Muscle layer of duodenum (tissue), 2 donors: ENCODE data around the gene LY6G5B.

Experiments
- H3K27ac ChIP-seq: one replicate; pipeline ENCODE4 v1.7.0; 2013; ENCODE audit warnings: mild to moderate bottlenecking, low read length
- H3K27me3 ChIP-seq: one replicate; pipeline ENCODE4 v1.7.0; 2013; ENCODE audit warnings: low read depth, mild to moderate bottlenecking, control low read depth, low read length
- H3K36me3 ChIP-seq, 2 donors: one replicate each; pipeline ENCODE4 v1.7.0; 2013; ENCODE audit warnings: low read length in 2 of 2, control low read depth in 1 of 2, mild to moderate bottlenecking in 1 of 2; ENCODE audit not compliant: insufficient read depth in 2 of 2, control insufficient read depth in 1 of 2
- H3K4me1 ChIP-seq, 2 donors: one replicate each; pipeline ENCODE4 v1.7.0; 2013; ENCODE audit warnings: low read length in 2 of 2, mild to moderate bottlenecking in 2 of 2, control low read depth in 1 of 2, moderate library complexity in 1 of 2; ENCODE audit not compliant: insufficient read depth in 2 of 2, control insufficient read depth in 1 of 2
- H3K4me3 ChIP-seq, 2 donors: one replicate each; pipeline ENCODE4 v1.7.0; 2013; ENCODE audit warnings: low read length in 2 of 2, low read depth in 1 of 2, mild to moderate bottlenecking in 1 of 2
- H3K9me3 ChIP-seq, 2 donors: one replicate each; pipeline ENCODE4 v1.7.0; 2013; ENCODE audit warnings: low read length in 2 of 2, control low read depth in 1 of 2, mild to moderate bottlenecking in 1 of 2; ENCODE audit not compliant: control insufficient read depth in 1 of 2
- donor health status: healthy.

The LY6G5B gene

DNA sequence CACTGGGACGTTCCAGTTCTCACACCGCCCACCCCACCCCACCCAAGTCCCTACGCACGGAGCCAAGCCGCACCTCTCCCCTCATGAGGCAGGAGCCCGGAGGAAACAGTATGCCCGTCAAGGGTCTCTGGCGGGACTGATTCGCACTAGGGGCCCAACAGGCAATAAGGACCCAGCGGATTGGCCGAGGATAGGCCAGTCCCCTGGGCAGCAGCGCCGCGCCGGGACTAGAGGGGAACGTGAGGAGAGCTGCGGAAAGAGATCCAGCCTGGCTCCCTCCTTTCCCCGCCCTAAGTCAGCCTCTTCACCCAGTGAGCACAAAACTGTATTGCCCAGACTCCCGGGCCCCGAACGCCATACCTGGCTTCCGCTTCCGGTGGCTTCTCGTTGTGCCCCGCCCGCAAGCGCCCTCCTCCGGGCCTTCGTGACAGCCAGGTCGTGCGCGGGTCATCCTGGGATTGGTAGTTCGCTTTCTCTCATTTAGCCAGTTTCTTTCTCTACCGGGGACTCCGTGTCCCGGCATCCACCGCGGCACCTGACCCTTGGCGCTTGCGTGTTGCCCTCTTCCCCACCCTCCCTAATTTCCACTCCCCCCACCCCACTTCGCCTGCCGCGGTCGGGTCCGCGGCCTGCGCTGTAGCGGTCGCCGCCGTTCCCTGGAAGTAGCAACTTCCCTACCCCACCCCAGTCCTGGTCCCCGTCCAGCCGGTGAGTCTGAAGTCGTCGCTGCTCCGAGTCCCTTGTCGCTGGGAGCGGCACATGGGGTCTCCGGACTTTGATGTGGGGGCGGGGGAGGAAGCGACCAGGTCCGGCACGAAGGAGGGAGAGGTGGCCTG, 4.1 kb upstream of the LY6G5B start, which contains the start of gene CSNK2B:
CSNK2B (plus strand) TSS at position 580 of the 836 bp plus-strand sequence. CDS start 752 bp downstream, outside the sequence.
- H3K4me1 ChIP-seq = peaks cover 6 to 44% of the 10 kb centered on the region in 2 donors

DNA sequence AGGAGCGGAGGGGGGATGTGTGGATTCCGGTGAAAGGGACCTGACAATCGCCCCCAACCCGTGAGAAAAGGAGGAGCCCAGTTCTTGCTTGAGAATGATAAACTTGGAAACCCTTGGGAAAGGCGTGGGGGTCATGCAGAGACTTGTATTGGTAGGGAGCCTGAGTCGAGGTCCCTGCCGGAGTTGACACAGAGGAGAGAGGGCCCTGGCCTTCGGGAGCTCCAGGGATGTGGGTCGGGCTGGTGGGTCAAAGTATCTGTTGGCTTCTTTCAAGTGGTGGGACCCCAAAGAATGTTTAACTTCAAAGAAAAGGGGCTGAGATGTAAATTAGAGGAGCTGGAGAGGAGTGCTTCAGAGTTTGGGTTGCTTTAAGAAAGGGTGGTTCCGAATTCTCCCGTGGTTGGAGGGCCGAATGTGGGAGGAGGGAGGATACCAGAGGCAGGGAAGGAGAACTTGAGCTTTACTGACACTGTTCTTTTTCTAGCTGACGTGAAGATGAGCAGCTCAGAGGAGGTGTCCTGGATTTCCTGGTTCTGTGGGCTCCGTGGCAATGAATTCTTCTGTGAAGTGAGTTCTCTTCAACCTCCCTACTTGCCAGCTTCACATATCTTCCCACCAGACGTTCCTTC, 3.3 kb upstream of the LY6G5B start:
- Histone ChIP-seq H3K27ac (peak overlapping the region; percentile 90), H3K9me3 (no peaks in the 10 kb centered on the region), H3K27me3 (no peaks in the 10 kb centered on the region), H3K4me1 (peaks cover 6 to 38% of the 10 kb centered on the region in 2 donors), H3K4me3 (peak overlapping the region; percentile 83 to 94), H3K36me3 (peaks cover 45 to 63% of the 10 kb centered on the region in 2 donors)

More for the DNA sequence above, 4.1 kb upstream of the LY6G5B start, which contains the start of gene CSNK2B:
- H3K27ac ChIP-seq = peak within 1 kb of the TSS; percentile 98
- peaks cover 39 to 56% of the 10 kb centered on the region in 2 donors for H3K36me3 ChIP-seq
- H3K27me3 ChIP-seq = no peaks in the 10 kb centered on the region
- no peaks in the 10 kb centered on the region for H3K9me3 ChIP-seq
- peak within 1 kb of the TSS; percentile 83 to 94 for H3K4me3 ChIP-seq

GRCh38 chr6:31676322-31676903, 6.6 kb downstream of the LY6G5B start:
- H3K4me3 ChIP-seq = no peak overlapping the region
- no peaks in the 10 kb centered on the region for H3K27me3 ChIP-seq
- H3K9me3 ChIP-seq = no peaks in the 10 kb centered on the region
- peaks cover 9 to 21% of the 10 kb centered on the region in 2 donors for H3K36me3 ChIP-seq
- H3K27ac ChIP-seq = no peak overlapping the region
- H3K4me1 ChIP-seq = peaks cover 0 to 6% of the 10 kb centered on the region in 2 donors

GRCh38 chr6:31676904-31677303, 7.1 kb downstream of the LY6G5B start:
- H3K4me3 ChIP-seq = no peak overlapping the region
- peaks cover 4 to 16% of the 10 kb centered on the region in 2 donors for H3K36me3 ChIP-seq
- H3K27me3 ChIP-seq = no peaks in the 10 kb centered on the region
- no peaks in the 10 kb centered on the region for H3K9me3 ChIP-seq
- no peak overlapping the region for H3K27ac ChIP-seq
- H3K4me1 ChIP-seq = peaks cover 0 to 11% of the 10 kb centered on the region in 2 donors

- H3K36me3 ChIP-seq = peaks cover 0 to 5% of the 10 kb centered on the region in 2 donors
- peaks cover 0 to 11% of the 10 kb centered on the region in 2 donors for H3K4me1 ChIP-seq
- H3K9me3 ChIP-seq = no peaks in the 10 kb centered on the region
- no peak overlapping the region for H3K27ac ChIP-seq
- no peak overlapping the region for H3K4me3 ChIP-seq
- no peaks in the 10 kb centered on the region for H3K27me3 ChIP-seq
Observed at GRCh38 chr6:31677955-31678354, 8.2 kb downstream of the LY6G5B start.

DNA sequence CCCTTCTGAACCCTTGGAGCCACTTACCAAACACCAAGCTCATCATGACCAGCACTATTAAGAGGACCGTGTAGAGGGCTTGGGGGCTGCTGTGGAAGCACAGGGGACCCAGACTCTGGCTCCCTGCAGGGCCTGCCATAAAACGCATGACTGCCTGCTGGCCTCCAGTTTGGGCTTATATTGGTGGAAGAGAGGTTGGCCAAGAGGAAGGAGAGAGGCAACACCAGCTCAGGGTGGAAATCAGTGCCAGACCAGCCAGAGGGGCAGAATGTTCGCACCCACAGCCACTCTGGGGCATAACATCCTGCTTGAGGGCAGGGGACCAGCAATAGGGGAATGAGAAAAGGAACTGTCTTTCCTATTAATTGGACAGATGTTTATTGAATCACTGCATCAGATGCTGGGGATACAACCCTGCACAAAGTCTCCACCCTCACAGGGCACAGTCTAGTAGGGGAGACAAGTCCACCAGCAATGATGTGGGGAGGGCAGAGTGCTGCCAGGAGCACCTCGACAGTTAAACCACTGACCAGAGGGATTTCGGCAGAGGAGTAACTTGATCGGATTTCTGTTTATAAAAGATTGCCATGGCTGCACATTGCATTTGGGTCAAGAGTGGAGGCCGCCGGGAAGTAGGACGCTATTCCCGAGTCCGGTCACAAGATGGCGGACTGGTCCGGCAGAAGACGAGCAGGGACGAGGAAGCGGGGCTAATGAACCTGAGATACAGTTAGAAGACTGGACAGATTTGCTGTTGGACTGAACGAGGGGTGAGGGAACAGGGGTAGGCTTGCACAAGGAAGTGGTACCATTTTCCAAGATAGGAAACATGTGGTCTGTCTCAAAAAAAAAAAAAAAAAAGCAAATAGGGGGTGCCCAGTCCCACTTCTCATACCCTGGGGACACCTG, 10.7 kb downstream of the LY6G5B start, which contains the start of gene LY6G5C:
LY6G5C (minus strand) TSS at position 842 of the 909 bp plus-strand sequence; CDS start at position 148, 694 bp downstream.
- Histone ChIP-seq H3K36me3 (peaks cover 5 to 12% of the 10 kb centered on the region in 2 donors), H3K9me3 (no peaks in the 10 kb centered on the region), H3K27me3 (no peaks in the 10 kb centered on the region), H3K27ac (peak within 1 kb of the TSS; percentile 31), H3K4me1 (peaks cover 0 to 11% of the 10 kb centered on the region in 2 donors), H3K4me3 (peak within 1 kb of the TSS; percentile 66 to 76)

DNA sequence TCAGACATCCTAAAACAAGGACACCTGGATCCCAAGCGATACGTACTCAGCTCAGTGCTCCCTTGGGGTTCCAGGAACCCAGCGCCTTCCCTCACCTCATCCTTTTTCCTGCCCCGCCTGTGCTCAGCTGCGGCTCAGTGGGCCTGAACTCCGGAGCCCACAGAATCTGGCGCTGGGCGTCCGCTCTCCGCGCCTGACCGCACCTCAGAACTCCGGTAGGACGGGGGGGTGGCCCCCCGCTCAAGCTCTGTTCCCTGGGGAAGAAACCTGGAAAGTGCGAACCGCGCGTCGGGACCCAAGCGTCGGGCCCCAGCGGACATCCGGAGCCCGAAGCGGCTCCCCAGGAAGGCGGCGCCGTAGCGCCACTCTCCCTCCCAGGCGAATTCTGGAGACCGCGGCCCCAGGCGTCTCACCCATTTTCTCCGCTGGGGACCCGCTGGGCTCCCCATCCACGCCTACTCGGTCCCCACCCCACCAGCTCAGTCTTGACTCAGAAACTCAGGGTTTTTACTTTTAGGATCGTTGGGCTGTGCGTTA, 11.4 kb downstream of the LY6G5B start:
- Histone ChIP-seq H3K27me3 (no peaks in the 10 kb centered on the region), H3K4me1 (peaks cover 0 to 11% of the 10 kb centered on the region in 2 donors), H3K4me3 (peak overlapping the region; percentile 66 to 76), H3K27ac (peak overlapping the region; percentile 31), H3K9me3 (no peaks in the 10 kb centered on the region), H3K36me3 (peaks cover 6 to 19% of the 10 kb centered on the region in 2 donors)

DNA sequence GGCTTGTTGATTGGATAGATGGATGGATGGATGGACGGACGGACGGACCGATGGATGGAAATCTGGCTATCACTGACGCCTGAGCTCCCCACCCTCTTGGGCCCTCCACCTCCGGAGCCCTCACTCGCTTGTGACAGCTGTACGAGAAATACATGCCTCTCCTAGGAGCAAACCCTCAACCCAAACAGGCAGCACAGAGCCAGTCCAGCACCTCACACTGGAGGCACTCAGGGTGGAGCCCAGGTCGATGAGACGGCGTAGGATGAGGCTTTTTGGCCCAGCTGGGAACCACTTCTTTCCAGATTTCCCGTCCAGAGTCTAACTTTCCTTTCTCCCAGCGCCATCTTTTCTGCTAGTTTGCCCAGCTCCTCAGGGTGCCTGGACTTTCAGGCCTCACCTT, 13.8 kb downstream of the LY6G5B start:
- H3K9me3 ChIP-seq = no peaks in the 10 kb centered on the region
- H3K27ac ChIP-seq = no peak overlapping the region
- peak overlapping the region; percentile 44 to 45 for H3K4me3 ChIP-seq

GRCh38 chr6:31686483-31686882, 16.7 kb downstream of the LY6G5B start:
- no peak overlapping the region for H3K27ac ChIP-seq
- H3K36me3 ChIP-seq = peaks cover 50 to 70% of the 10 kb centered on the region in 2 donors
- H3K4me1 ChIP-seq = peaks cover 4% of the 10 kb centered on the region in 2 donors
- no peak overlapping the region for H3K4me3 ChIP-seq
- H3K9me3 ChIP-seq = no peaks in the 10 kb centered on the region
- no peaks in the 10 kb centered on the region for H3K27me3 ChIP-seq

More for the DNA sequence above, 13.8 kb downstream of the LY6G5B start:
- Histone ChIP-seq H3K27me3 (no peaks in the 10 kb centered on the region), H3K36me3 (peaks cover 27 to 43% of the 10 kb centered on the region in 2 donors), H3K4me1 (peaks cover 0 to 11% of the 10 kb centered on the region in 2 donors)

DNA sequence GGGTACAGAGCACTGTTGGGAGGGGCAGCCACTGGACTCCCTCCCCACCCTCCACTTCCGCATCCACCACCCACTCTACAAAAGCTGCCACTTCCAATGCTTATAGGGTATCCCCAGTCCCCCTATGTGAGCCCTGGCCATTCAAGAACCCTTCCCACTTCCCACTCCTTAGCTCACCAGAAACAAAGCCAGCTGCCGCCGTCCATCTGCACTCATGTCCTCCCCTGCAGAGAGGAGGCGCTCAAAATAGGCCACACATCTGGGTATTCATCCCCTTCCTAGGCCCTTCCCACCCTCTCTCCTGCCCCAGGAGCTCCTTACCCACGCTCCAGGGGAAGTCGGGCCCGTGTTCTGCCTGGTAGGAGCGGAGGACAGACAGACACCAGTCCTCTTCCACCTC, 17.5 kb downstream of the LY6G5B start:
- no peak overlapping the region for H3K4me3 ChIP-seq
- no peak overlapping the region for H3K27ac ChIP-seq
- H3K36me3 ChIP-seq = peaks cover 55 to 77% of the 10 kb centered on the region in 2 donors
- no peaks in the 10 kb centered on the region for H3K27me3 ChIP-seq
- no peaks in the 10 kb centered on the region for H3K9me3 ChIP-seq
- peaks cover 0 to 4% of the 10 kb centered on the region in 2 donors for H3K4me1 ChIP-seq
